WTC11 (cell line): Measurements from ENCODE around the gene WIZ. TPM values are rescaled to one million over a fixed set of nuclear protein-coding genes. Genes with fewer than 3 reads are reported as not detected.
A peak's percentile ranks its signal among the peaks of the same experiment; 100 is the strongest.

Experiments
- ATF3 ChIP-seq: sonication (generic); formaldehyde crosslinking; conservative IDR thresholded peaks from 2 replicates; pipeline ENCODE4 v1.8.1; 2022; ENCODE audit warnings: mild to moderate bottlenecking, missing genetic modification reagents
- EMX1 ChIP-seq: fragments of 250-450 bp; sonication (Bioruptor Pico); IDR thresholded peaks from 2 replicates; pipeline ENCODE4 v1.8.0; 2021; ENCODE audit warnings: mild to moderate bottlenecking
- ESRRA ChIP-seq: sonication (generic); formaldehyde crosslinking; IDR thresholded peaks from 2 replicates; pipeline ENCODE4 v1.8.1; 2022; ENCODE audit warnings: mild to moderate bottlenecking, missing genetic modification reagents, borderline replicate concordance
- FOXP4 ChIP-seq: sonication (generic); formaldehyde crosslinking; IDR thresholded peaks from 2 replicates; pipeline ENCODE4 v1.8.0; 2022; ENCODE audit warnings: mild to moderate bottlenecking, missing genetic modification reagents
- HMGA2 ChIP-seq: fragments of 250-450 bp; sonication (Bioruptor Pico); IDR thresholded peaks from 2 replicates; pipeline ENCODE4 v1.4.0; 2021; ENCODE audit warnings: mild to moderate bottlenecking, moderate library complexity
- JAZF1 ChIP-seq: fragments of 250-450 bp; sonication (Bioruptor Pico); IDR thresholded peaks from 2 replicates; pipeline ENCODE4 v1.9.0; 2021; ENCODE audit warnings: moderate library complexity, mild to moderate bottlenecking, inconsistent platforms
- KAT7 ChIP-seq: sonication (generic); formaldehyde crosslinking; IDR thresholded peaks from 2 replicates; pipeline ENCODE4 v1.8.1; 2023; ENCODE audit warnings: missing genetic modification reagents, mild to moderate bottlenecking, borderline replicate concordance
- MXD4 ChIP-seq: fragments of 250-450 bp; sonication (Bioruptor Pico); IDR thresholded peaks from 2 replicates; pipeline ENCODE4 v1.8.0; 2021; ENCODE audit warnings: mild to moderate bottlenecking, moderate library complexity, borderline replicate concordance
- NFE2L1 ChIP-seq: sonication (generic); formaldehyde crosslinking; IDR thresholded peaks from 2 replicates; pipeline ENCODE4 v1.8.1; 2023; ENCODE audit warnings: missing genetic modification reagents
- NFYB ChIP-seq: sonication (generic); formaldehyde crosslinking; conservative IDR thresholded peaks from 2 replicates; pipeline ENCODE4 v1.8.0; 2022; ENCODE audit warnings: low read depth, missing genetic modification reagents
- NR2C2 ChIP-seq: sonication (generic); formaldehyde crosslinking; IDR thresholded peaks from 2 replicates; pipeline ENCODE4 v1.8.0; 2022; ENCODE audit warnings: mild to moderate bottlenecking, missing genetic modification reagents
- TEAD4 ChIP-seq: sonication (generic); formaldehyde crosslinking; IDR thresholded peaks from 2 replicates; pipeline ENCODE4 v1.8.0; 2022; ENCODE audit warnings: mild to moderate bottlenecking, missing genetic modification reagents
- ZNF281 ChIP-seq: sonication (generic); formaldehyde crosslinking; IDR thresholded peaks from 2 replicates; pipeline ENCODE4 v1.8.0; 2023; ENCODE audit warnings: mild to moderate bottlenecking, missing genetic modification reagents
- ZNF317 ChIP-seq: sonication (generic); formaldehyde crosslinking; IDR thresholded peaks from 2 replicates; pipeline ENCODE4 v1.8.1; 2023; ENCODE audit warnings: low read depth, mild to moderate bottlenecking, moderate library complexity, missing genetic modification reagents, borderline replicate concordance
- ZNF416 ChIP-seq: fragments of 250-450 bp; sonication (Bioruptor Pico); IDR thresholded peaks from 2 replicates; pipeline ENCODE4 v1.9.0; 2021; ENCODE audit warnings: mild to moderate bottlenecking, inconsistent platforms
- ZNF671 ChIP-seq: fragments of 250-450 bp; sonication (Bioruptor Pico); IDR thresholded peaks from 2 replicates; pipeline ENCODE4 v1.8.0; 2021; ENCODE audit warnings: mild to moderate bottlenecking
- total RNA-seq: library from RNA; stranded (reverse); gene quantifications from 3 replicates; pipeline ENCODE4 v1.2.3, GENCODE V29; 2021
- TF ChIP-seq, protein P1 (sequence below): fragments of 250-450 bp; sonication (Bioruptor Pico); IDR thresholded peaks from 2 replicates; pipeline ENCODE4 v1.9.0; 2021; ENCODE audit warnings: mild to moderate bottlenecking
- TF ChIP-seq, protein P2 (sequence below): sonication (generic); formaldehyde crosslinking; IDR thresholded peaks from 2 replicates; pipeline ENCODE4 v1.8.1; 2022; ENCODE audit warnings: missing genetic modification reagents, borderline replicate concordance
- TF ChIP-seq, protein P3 (sequence below): fragments of 250-450 bp; sonication (Bioruptor Pico); IDR thresholded peaks from 2 replicates; pipeline ENCODE4 v1.9.0; 2021; ENCODE audit warnings: moderate library complexity, mild to moderate bottlenecking, inconsistent platforms, borderline replicate concordance
- TF ChIP-seq, protein P4 (sequence below): sonication (generic); formaldehyde crosslinking; IDR thresholded peaks from 2 replicates; pipeline ENCODE4 v1.8.1; 2022; ENCODE audit warnings: mild to moderate bottlenecking, missing genetic modification reagents, moderate library complexity, borderline replicate concordance
- TF ChIP-seq, protein P5 (sequence below): sonication (generic); formaldehyde crosslinking; IDR thresholded peaks from 2 replicates; pipeline ENCODE4 v1.8.0; 2023; ENCODE audit warnings: missing genetic modification reagents, mild to moderate bottlenecking, borderline replicate concordance

The WIZ gene
- total RNA-seq, 1 experiment from 2014 or later: 43.9 TPM

DNA sequence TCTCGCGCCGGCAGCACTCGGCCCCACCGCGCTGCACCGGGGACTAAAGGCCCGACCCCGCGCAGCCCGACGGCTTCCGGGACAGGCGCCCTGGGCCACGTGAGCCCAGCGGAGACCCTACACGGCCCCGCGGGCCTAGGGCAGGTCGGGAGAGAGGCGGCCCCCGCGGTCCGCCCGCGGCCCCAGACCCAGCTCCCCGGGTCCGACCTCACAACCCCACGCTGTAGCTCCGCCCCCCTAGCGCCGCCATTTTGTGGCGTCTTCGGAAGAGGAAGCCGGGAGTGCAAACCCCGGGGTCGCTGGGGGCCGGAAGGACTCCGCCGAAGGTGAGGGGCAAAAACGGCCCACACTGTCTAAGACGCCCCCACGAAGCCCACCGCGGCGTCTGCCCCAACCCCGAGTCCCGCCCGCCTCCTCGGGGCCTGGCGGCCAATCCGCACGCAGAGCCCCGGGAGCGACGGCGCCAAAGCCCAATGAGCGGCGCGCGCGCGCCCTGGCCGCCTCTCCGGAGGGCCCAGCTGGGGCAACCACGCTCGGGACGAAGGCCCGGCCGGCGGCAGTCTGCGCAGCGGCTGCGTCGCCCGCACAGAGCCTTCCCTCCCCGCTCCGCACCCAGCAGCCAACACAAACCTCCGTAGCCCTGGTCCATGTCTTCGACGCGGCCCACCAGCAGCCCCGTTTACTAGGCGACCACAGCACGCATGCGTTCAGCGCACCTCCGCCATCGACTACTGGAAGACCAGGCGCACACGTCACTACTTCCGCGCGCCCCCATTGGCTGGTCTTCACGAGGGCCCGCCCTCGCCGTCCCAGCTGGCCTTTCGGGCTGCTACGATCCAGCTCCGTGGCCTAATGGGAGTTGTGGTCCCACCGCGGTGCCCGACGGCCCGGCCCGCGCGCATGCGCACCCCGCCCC is 70.4 kb downstream of the WIZ start, which contains the start of gene AKAP8 (continued):
- TF ChIP-seq, protein P1, sequence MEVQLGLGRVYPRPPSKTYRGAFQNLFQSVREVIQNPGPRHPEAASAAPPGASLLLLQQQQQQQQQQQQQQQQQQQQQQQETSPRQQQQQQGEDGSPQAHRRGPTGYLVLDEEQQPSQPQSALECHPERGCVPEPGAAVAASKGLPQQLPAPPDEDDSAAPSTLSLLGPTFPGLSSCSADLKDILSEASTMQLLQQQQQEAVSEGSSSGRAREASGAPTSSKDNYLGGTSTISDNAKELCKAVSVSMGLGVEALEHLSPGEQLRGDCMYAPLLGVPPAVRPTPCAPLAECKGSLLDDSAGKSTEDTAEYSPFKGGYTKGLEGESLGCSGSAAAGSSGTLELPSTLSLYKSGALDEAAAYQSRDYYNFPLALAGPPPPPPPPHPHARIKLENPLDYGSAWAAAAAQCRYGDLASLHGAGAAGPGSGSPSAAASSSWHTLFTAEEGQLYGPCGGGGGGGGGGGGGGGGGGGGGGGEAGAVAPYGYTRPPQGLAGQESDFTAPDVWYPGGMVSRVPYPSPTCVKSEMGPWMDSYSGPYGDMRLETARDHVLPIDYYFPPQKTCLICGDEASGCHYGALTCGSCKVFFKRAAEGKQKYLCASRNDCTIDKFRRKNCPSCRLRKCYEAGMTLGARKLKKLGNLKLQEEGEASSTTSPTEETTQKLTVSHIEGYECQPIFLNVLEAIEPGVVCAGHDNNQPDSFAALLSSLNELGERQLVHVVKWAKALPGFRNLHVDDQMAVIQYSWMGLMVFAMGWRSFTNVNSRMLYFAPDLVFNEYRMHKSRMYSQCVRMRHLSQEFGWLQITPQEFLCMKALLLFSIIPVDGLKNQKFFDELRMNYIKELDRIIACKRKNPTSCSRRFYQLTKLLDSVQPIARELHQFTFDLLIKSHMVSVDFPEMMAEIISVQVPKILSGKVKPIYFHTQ: peak; percentile 90; the same call in 1 of the 2 replicates
- TF ChIP-seq ZNF416 (CRISPR knock-in tag): peak; percentile 93
- no peak for TF ChIP-seq NFE2L1 (CRISPR knock-in tag)
- TF ChIP-seq, protein P2, sequence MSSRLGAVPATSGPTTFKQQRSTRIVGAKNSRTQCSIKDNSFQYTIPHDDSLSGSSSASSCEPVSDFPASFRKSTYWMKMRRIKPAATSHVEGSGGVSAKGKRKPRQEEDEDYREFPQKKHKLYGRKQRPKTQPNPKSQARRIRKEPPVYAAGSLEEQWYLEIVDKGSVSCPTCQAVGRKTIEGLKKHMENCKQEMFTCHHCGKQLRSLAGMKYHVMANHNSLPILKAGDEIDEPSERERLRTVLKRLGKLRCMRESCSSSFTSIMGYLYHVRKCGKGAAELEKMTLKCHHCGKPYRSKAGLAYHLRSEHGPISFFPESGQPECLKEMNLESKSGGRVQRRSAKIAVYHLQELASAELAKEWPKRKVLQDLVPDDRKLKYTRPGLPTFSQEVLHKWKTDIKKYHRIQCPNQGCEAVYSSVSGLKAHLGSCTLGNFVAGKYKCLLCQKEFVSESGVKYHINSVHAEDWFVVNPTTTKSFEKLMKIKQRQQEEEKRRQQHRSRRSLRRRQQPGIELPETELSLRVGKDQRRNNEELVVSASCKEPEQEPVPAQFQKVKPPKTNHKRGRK: no peak
- TF ChIP-seq ZNF281: no peak
- TF ChIP-seq TEAD4 (CRISPR knock-in tag): 0 out of 2 replicates have a peak, but pooled peaks have one; percentile 62
- peak; percentile 95 for TF ChIP-seq NFYB (CRISPR knock-in tag)
- no peak for TF ChIP-seq JAZF1 (CRISPR knock-in tag)
- TF ChIP-seq FOXP4 (CRISPR knock-in tag): peak; percentile 80
- TF ChIP-seq ATF3: no peak
- TF ChIP-seq ZNF671 (CRISPR knock-in tag): peak; percentile 82
- TF ChIP-seq ZNF317 (CRISPR knock-in tag): peak; percentile 11; the same call in 1 of the 2 replicates
- TF ChIP-seq KAT7 (CRISPR knock-in tag): 0 out of 2 replicates have a peak, but pooled peaks have one; percentile 12
- TF ChIP-seq, protein P3, sequence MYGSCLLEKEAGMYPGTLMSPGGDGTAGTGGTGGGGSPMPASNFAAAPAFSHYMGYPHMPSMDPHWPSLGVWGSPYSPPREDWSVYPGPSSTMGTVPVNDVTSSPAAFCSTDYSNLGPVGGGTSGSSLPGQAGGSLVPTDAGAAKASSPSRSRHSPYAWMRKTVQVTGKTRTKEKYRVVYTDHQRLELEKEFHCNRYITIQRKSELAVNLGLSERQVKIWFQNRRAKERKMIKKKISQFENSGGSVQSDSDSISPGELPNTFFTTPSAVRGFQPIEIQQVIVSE (CRISPR knock-in tag): peak; percentile 51; the same call in 1 of the 2 replicates
- TF ChIP-seq ESRRA (CRISPR knock-in tag): 0 out of 2 replicates have a peak, but pooled peaks have one; percentile 30
- TF ChIP-seq, protein P4, sequence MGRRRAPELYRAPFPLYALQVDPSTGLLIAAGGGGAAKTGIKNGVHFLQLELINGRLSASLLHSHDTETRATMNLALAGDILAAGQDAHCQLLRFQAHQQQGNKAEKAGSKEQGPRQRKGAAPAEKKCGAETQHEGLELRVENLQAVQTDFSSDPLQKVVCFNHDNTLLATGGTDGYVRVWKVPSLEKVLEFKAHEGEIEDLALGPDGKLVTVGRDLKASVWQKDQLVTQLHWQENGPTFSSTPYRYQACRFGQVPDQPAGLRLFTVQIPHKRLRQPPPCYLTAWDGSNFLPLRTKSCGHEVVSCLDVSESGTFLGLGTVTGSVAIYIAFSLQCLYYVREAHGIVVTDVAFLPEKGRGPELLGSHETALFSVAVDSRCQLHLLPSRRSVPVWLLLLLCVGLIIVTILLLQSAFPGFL: no peak
- no peak for TF ChIP-seq HMGA2 (CRISPR knock-in tag)
- no peak for TF ChIP-seq MXD4 (CRISPR knock-in tag)
- peak; percentile 92 for TF ChIP-seq EMX1 (CRISPR knock-in tag)
- TF ChIP-seq, protein P5, sequence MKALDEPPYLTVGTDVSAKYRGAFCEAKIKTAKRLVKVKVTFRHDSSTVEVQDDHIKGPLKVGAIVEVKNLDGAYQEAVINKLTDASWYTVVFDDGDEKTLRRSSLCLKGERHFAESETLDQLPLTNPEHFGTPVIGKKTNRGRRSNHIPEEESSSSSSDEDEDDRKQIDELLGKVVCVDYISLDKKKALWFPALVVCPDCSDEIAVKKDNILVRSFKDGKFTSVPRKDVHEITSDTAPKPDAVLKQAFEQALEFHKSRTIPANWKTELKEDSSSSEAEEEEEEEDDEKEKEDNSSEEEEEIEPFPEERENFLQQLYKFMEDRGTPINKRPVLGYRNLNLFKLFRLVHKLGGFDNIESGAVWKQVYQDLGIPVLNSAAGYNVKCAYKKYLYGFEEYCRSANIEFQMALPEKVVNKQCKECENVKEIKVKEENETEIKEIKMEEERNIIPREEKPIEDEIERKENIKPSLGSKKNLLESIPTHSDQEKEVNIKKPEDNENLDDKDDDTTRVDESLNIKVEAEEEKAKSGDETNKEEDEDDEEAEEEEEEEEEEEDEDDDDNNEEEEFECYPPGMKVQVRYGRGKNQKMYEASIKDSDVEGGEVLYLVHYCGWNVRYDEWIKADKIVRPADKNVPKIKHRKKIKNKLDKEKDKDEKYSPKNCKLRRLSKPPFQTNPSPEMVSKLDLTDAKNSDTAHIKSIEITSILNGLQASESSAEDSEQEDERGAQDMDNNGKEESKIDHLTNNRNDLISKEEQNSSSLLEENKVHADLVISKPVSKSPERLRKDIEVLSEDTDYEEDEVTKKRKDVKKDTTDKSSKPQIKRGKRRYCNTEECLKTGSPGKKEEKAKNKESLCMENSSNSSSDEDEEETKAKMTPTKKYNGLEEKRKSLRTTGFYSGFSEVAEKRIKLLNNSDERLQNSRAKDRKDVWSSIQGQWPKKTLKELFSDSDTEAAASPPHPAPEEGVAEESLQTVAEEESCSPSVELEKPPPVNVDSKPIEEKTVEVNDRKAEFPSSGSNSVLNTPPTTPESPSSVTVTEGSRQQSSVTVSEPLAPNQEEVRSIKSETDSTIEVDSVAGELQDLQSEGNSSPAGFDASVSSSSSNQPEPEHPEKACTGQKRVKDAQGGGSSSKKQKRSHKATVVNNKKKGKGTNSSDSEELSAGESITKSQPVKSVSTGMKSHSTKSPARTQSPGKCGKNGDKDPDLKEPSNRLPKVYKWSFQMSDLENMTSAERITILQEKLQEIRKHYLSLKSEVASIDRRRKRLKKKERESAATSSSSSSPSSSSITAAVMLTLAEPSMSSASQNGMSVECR (CRISPR knock-in tag): peak; percentile 67
- no peak for TF ChIP-seq NR2C2 (CRISPR knock-in tag)
